Thyroid gland (tissue), 4 donors: ENCODE data around the gene DNAH17.

Source experiments
- POLR2A ChIP-seq, 2 donors: fragments of 450-650 bp; IDR thresholded peaks; one replicate each; pipeline ENCODE4 v1.6.1; 2017; ENCODE audit warnings: antibody characterized with exemption in 2 of 2, mild to moderate bottlenecking in 2 of 2, moderate library complexity in 1 of 2
- TF ChIP-seq, protein P1 (sequence below), 6 experiments: fragments of 200-600 bp in 3 of 6; fragments of 450-650 bp in 3 of 6; sonication (generic) in 3 of 6; IDR thresholded peaks; one replicate each; pipeline ENCODE4 v1.5.1; 2016 to 2019; ENCODE audit warnings: antibody characterized with exemption in 6 of 6, mild to moderate bottlenecking in 2 of 6, inconsistent platforms in 1 of 6, moderate library complexity in 1 of 6

GRCh38 chr17:78428025-78428575 lies 149.1 kb downstream of the DNAH17 start:
- TF ChIP-seq POLR2A (IDR thresholded peaks at IDR 0.05) = no peak
- TF ChIP-seq, protein P1, sequence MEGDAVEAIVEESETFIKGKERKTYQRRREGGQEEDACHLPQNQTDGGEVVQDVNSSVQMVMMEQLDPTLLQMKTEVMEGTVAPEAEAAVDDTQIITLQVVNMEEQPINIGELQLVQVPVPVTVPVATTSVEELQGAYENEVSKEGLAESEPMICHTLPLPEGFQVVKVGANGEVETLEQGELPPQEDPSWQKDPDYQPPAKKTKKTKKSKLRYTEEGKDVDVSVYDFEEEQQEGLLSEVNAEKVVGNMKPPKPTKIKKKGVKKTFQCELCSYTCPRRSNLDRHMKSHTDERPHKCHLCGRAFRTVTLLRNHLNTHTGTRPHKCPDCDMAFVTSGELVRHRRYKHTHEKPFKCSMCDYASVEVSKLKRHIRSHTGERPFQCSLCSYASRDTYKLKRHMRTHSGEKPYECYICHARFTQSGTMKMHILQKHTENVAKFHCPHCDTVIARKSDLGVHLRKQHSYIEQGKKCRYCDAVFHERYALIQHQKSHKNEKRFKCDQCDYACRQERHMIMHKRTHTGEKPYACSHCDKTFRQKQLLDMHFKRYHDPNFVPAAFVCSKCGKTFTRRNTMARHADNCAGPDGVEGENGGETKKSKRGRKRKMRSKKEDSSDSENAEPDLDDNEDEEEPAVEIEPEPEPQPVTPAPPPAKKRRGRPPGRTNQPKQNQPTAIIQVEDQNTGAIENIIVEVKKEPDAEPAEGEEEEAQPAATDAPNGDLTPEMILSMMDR (IDR thresholded peaks at IDR 0.05) = no peak
